Activated T-cell treated with anti-CD3 and anti-CD28 coated beads, Interleukin-2, amount 50 U/mL, for 24 hours (primary cell): ENCODE results near the gene ELMO3.

Source experiments
- DNase-seq: peaks from one replicate; pipeline ENCODE4 v3.0.0-alpha.2; 2020
- H3K27ac Mint-ChIP-seq: 2 replicates; pipeline ENCODE4 v1.8.0; 2020; ENCODE audit warnings: mild to moderate bottlenecking, mixed read lengths
- H3K27me3 Mint-ChIP-seq: 2 replicates; pipeline ENCODE4 v1.8.0; 2020; ENCODE audit warnings: mixed read lengths
- H3K36me3 Mint-ChIP-seq: 2 replicates; pipeline ENCODE4 v1.8.0; 2020; ENCODE audit warnings: low read depth, mixed read lengths
- H3K4me1 Mint-ChIP-seq: 2 replicates; pipeline ENCODE4 v1.8.0; 2020; ENCODE audit warnings: low read depth, mixed read lengths
- H3K4me3 Mint-ChIP-seq: 2 replicates; pipeline ENCODE4 v1.8.0; 2020; ENCODE audit warnings: mild to moderate bottlenecking, moderate library complexity, mixed read lengths
- H3K9me3 Mint-ChIP-seq: 2 replicates; pipeline ENCODE4 v1.8.0; 2020; ENCODE audit warnings: mixed read lengths

ELMO3 gene

GRCh38 chr16:67238806-67239470 lies 40.0 kb downstream of the ELMO3 start:
- peaks cover 30% of the 10 kb centered on the region for H3K4me1 Mint-ChIP-seq
- H3K27me3 Mint-ChIP-seq = no peaks in the 10 kb centered on the region
- no peak overlapping the region for H3K27ac Mint-ChIP-seq
- H3K4me3 Mint-ChIP-seq = no peak overlapping the region
- DNase-seq = no peak
- H3K36me3 Mint-ChIP-seq = peaks cover 68% of the 10 kb centered on the region
- H3K9me3 Mint-ChIP-seq = no peaks in the 10 kb centered on the region

GRCh38 chr16:67240506-67240905 lies 41.6 kb downstream of the ELMO3 start:
- Mint-ChIP-seq H3K9me3 (no peaks in the 10 kb centered on the region), H3K4me3 (no peak overlapping the region), H3K27me3 (no peaks in the 10 kb centered on the region), H3K4me1 (peaks cover 45% of the 10 kb centered on the region), H3K27ac (peak overlapping the region; percentile 79), H3K36me3 (peaks cover 60% of the 10 kb centered on the region)
- DNase-seq = no peak

GRCh38 chr16:67241008-67241900 lies 42.3 kb downstream of the ELMO3 start:
- peaks cover 46% of the 10 kb centered on the region for H3K4me1 Mint-ChIP-seq
- H3K9me3 Mint-ChIP-seq = no peaks in the 10 kb centered on the region
- no peak for DNase-seq
- H3K27me3 Mint-ChIP-seq = no peaks in the 10 kb centered on the region
- H3K27ac Mint-ChIP-seq = peak overlapping the region; percentile 92
- no peak overlapping the region for H3K4me3 Mint-ChIP-seq
- H3K36me3 Mint-ChIP-seq = peaks cover 52% of the 10 kb centered on the region

GRCh38 chr16:67242138-67242730 lies 43.3 kb downstream of the ELMO3 start:
- Mint-ChIP-seq H3K27ac (peak overlapping the region; percentile 92), H3K4me3 (no peak overlapping the region), H3K36me3 (peaks cover 51% of the 10 kb centered on the region), H3K27me3 (no peaks in the 10 kb centered on the region), H3K4me1 (peaks cover 44% of the 10 kb centered on the region), H3K9me3 (no peaks in the 10 kb centered on the region)
- no peak for DNase-seq

GRCh38 chr16:67243481-67243880 lies 44.5 kb downstream of the ELMO3 start:
- no peaks in the 10 kb centered on the region for H3K27me3 Mint-ChIP-seq
- peak overlapping the region; percentile 93 for H3K4me3 Mint-ChIP-seq
- peaks cover 39% of the 10 kb centered on the region for H3K36me3 Mint-ChIP-seq
- H3K4me1 Mint-ChIP-seq = peaks cover 53% of the 10 kb centered on the region
- DNase-seq = no peak
- H3K9me3 Mint-ChIP-seq = no peaks in the 10 kb centered on the region
- H3K27ac Mint-ChIP-seq = peak overlapping the region; percentile 98

- H3K4me1 Mint-ChIP-seq = peaks cover 62% of the 10 kb centered on the region
- peaks cover 4% of the 10 kb centered on the region for H3K27me3 Mint-ChIP-seq
- peaks cover 27% of the 10 kb centered on the region for H3K36me3 Mint-ChIP-seq
- no peaks in the 10 kb centered on the region for H3K9me3 Mint-ChIP-seq
- H3K4me3 Mint-ChIP-seq = peak overlapping the region; percentile 93
- peak; percentile 78 for DNase-seq
- H3K27ac Mint-ChIP-seq = peak overlapping the region; percentile 98
Measured at GRCh38 chr16:67244387-67245185, 45.7 kb downstream of the ELMO3 start.

GRCh38 chr16:67245186-67245585 lies 46.3 kb downstream of the ELMO3 start:
- Mint-ChIP-seq H3K9me3 (no peaks in the 10 kb centered on the region), H3K27me3 (peaks cover 10% of the 10 kb centered on the region), H3K36me3 (peaks cover 21% of the 10 kb centered on the region), H3K27ac (peak overlapping the region; percentile 98), H3K4me1 (peaks cover 66% of the 10 kb centered on the region), H3K4me3 (peak overlapping the region; percentile 93)
- DNase-seq = no peak

GRCh38 chr16:67245674-67246080 lies 46.7 kb downstream of the ELMO3 start:
- DNase-seq = no peak
- H3K4me1 Mint-ChIP-seq = peaks cover 68% of the 10 kb centered on the region
- peaks cover 18% of the 10 kb centered on the region for H3K36me3 Mint-ChIP-seq
- peak overlapping the region; percentile 93 for H3K4me3 Mint-ChIP-seq
- peak overlapping the region; percentile 98 for H3K27ac Mint-ChIP-seq
- no peaks in the 10 kb centered on the region for H3K9me3 Mint-ChIP-seq
- peaks cover 12% of the 10 kb centered on the region for H3K27me3 Mint-ChIP-seq

- DNase-seq = peak; percentile 69
- Mint-ChIP-seq H3K27ac (peak overlapping the region; percentile 85), H3K4me1 (peaks cover 65% of the 10 kb centered on the region), H3K36me3 (peaks cover 18% of the 10 kb centered on the region), H3K27me3 (peaks cover 12% of the 10 kb centered on the region), H3K9me3 (no peaks in the 10 kb centered on the region), H3K4me3 (peak overlapping the region; percentile 93)
Measured at GRCh38 chr16:67246081-67246755, 47.3 kb downstream of the ELMO3 start.

GRCh38 chr16:67246756-67247191 lies 47.8 kb downstream of the ELMO3 start:
- Mint-ChIP-seq H3K27ac (peak overlapping the region; percentile 85), H3K36me3 (peaks cover 15% of the 10 kb centered on the region), H3K27me3 (peaks cover 12% of the 10 kb centered on the region), H3K4me3 (peak overlapping the region; percentile 93), H3K4me1 (peaks cover 60% of the 10 kb centered on the region), H3K9me3 (no peaks in the 10 kb centered on the region)
- DNase-seq = no peak

- peak; percentile 99 for DNase-seq
- Mint-ChIP-seq H3K36me3 (peaks cover 15% of the 10 kb centered on the region), H3K27ac (peak within 1 kb of the TSS; percentile 85), H3K4me3 (peak within 1 kb of the TSS; percentile 93), H3K27me3 (peaks cover 12% of the 10 kb centered on the region), H3K4me1 (peaks cover 55% of the 10 kb centered on the region), H3K9me3 (no peaks in the 10 kb centered on the region)
Measured at GRCh38 chr16:67247192-67248072, 48.5 kb downstream of the ELMO3 start, which contains the start of gene FHOD1. Gene FHOD1 (minus strand): TSS chr16:67247481. CDS start chr16:67247410, 71 bp downstream.

GRCh38 chr16:67248073-67248400 lies 49.1 kb downstream of the ELMO3 start:
- Mint-ChIP-seq H3K36me3 (peaks cover 15% of the 10 kb centered on the region), H3K27ac (peak overlapping the region; percentile 85), H3K4me1 (peaks cover 53% of the 10 kb centered on the region), H3K9me3 (no peaks in the 10 kb centered on the region), H3K27me3 (peaks cover 12% of the 10 kb centered on the region), H3K4me3 (peak overlapping the region; percentile 93)
- peak; percentile 61 for DNase-seq
